ENCODE data around the gene FAM98B.

DNA sequence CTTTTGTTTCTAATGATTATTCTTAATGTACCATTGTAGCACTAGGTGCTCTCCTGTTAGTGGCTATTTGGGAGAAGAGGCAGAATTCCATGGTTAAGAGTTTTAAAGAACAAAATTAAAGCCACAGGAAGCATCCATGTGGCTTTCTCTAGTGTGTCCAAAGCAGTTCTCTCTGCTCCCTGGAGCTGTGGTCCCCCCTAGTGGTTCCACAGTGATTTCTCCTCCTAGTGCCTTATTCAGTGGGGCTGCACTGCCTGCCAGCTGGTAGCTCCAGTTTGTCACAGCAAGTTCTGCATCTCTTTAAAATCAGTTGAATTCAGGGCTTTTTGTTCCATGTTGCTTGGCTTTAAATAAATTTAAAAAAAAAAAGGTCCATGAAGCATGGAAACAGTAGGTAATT lies 39.6 kb upstream of the FAM98B start:
- TF ChIP-seq, protein P1, sequence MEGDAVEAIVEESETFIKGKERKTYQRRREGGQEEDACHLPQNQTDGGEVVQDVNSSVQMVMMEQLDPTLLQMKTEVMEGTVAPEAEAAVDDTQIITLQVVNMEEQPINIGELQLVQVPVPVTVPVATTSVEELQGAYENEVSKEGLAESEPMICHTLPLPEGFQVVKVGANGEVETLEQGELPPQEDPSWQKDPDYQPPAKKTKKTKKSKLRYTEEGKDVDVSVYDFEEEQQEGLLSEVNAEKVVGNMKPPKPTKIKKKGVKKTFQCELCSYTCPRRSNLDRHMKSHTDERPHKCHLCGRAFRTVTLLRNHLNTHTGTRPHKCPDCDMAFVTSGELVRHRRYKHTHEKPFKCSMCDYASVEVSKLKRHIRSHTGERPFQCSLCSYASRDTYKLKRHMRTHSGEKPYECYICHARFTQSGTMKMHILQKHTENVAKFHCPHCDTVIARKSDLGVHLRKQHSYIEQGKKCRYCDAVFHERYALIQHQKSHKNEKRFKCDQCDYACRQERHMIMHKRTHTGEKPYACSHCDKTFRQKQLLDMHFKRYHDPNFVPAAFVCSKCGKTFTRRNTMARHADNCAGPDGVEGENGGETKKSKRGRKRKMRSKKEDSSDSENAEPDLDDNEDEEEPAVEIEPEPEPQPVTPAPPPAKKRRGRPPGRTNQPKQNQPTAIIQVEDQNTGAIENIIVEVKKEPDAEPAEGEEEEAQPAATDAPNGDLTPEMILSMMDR (IDR thresholded peaks at IDR 0.05; ENCODE audit: low read length) = peak; percentile 67
- TF ChIP-seq EZH2 (optimal IDR thresholded peaks at IDR 0.05; ENCODE audit: low read depth, low read length) (no peak), EZH2phosphoT487 (IDR thresholded peaks at IDR 0.05; ENCODE audit: low read length) (no peak)

Data from MM.1S (cell line).